Daoy (cell line): Measurements from ENCODE around the gene ADGRA3. TPM values are rescaled to one million over a fixed set of nuclear protein-coding genes. Genes with fewer than 3 reads are reported as not detected.

Experiments used
- DNase-seq: peaks from one replicate; pipeline ENCODE4 v3.0.0-alpha.2; 2015; ENCODE audit warnings: low read depth
- total RNA-seq: library from RNA; depleted of rRNA; stranded (reverse); fragments of >200 nt; shearing (Covaris generic); gene quantifications from 2 replicates; pipeline ENCODE4 v1.2.3, GENCODE V29; 2014; rRNA removed

ADGRA3 gene, protein sequence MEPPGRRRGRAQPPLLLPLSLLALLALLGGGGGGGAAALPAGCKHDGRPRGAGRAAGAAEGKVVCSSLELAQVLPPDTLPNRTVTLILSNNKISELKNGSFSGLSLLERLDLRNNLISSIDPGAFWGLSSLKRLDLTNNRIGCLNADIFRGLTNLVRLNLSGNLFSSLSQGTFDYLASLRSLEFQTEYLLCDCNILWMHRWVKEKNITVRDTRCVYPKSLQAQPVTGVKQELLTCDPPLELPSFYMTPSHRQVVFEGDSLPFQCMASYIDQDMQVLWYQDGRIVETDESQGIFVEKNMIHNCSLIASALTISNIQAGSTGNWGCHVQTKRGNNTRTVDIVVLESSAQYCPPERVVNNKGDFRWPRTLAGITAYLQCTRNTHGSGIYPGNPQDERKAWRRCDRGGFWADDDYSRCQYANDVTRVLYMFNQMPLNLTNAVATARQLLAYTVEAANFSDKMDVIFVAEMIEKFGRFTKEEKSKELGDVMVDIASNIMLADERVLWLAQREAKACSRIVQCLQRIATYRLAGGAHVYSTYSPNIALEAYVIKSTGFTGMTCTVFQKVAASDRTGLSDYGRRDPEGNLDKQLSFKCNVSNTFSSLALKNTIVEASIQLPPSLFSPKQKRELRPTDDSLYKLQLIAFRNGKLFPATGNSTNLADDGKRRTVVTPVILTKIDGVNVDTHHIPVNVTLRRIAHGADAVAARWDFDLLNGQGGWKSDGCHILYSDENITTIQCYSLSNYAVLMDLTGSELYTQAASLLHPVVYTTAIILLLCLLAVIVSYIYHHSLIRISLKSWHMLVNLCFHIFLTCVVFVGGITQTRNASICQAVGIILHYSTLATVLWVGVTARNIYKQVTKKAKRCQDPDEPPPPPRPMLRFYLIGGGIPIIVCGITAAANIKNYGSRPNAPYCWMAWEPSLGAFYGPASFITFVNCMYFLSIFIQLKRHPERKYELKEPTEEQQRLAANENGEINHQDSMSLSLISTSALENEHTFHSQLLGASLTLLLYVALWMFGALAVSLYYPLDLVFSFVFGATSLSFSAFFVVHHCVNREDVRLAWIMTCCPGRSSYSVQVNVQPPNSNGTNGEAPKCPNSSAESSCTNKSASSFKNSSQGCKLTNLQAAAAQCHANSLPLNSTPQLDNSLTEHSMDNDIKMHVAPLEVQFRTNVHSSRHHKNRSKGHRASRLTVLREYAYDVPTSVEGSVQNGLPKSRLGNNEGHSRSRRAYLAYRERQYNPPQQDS (N-terminal part only)
- total RNA-seq = 13.6 and 19.4 TPM in 2 replicates

DNA sequence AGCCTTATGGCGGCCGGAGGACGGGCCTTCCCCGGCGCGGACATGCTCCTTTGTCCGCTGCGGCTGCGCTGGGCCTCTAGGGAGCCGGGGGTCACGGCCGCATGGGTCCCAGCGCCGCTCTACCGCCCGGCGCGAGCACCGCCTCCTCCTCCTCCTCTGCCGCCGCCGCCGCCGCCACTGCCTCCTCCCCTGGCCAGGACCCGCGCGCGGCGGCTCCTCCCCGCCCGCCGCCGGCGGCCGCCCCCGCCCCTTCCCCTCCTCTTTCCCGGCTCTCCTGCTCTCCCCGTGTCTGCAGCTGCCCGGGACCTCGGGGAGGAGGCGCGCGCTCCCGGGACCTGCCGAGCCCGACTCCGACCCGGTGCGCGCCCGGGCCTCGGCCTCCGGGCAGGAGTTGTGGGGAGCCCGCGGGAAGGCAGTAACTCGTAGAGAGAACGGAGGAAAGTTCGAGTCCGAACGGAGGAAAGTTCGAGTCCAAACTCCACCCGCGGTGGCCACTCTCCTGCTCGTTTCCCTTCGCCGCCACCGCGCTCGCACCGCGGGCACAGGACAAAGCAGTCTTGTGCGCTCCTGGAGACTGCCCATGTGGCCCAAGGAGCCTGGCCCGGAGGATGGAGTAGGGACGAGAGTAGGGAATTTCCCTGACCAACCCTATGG, at the start of gene ADGRA3:
Gene ADGRA3, minus strand, starts transcription at position 179 of the 654 bp plus-strand sequence. CDS start 282 bp downstream, outside the sequence.
- peak; percentile 85 for DNase-seq

DNA sequence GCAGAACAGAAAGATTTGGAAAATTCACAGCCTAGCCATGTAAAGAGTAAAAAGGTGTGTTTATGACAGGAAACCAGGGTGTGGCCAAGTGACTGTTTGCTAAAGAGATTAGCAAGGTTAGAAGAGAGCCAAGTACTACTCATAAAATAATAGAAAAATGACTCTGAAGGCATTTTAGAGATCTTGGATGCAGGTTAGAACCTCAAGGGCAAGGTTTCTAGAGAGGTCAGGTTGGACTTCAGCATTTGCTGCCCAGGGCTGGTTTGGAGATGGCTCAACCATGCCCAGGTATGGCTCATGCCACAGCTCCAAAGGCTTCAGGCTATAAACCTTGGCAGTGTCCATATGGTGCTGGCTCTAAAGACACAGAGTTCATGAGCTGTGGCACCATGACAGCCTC, 40.6 kb upstream of the ADGRA3 start:
- DNase-seq = no peak

DNA sequence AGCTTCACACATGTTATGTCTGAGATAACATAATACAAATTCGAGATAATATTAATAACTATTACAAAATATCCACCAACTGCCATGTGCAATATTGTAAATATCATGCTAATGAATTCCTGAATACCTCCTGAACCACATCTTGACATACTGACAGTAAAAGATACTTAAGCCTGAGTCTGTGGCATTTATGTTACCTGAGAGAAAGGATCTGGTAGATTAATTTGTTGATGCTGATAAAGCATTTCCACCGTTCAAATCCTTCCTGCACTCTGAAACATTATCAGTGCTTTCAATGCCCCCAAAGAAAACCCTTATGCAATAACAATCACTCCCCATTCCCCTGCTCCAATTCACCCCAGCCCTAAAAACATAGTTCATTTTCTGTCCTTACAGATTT, 38.8 kb upstream of the ADGRA3 start:
- DNase-seq = no peak

DNA sequence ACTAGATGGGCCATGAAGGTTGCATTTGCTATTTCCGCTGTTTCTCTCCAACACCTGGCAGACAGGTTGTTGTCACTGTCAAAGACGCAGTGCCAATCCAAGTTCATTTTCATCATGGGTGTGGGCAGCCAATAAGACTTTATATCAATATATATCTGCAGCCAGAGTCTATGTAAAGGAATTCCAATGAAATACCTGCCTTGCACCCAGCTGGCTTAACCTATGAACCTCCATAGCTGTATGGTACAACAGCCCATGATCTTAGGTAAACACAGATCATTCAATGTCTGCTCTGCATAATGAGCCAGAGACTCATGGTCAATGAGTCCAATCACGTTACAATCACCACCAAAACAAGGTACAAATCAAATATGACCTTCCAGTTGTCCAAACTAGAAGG, 37.7 kb upstream of the ADGRA3 start:
- no peak for DNase-seq

DNA sequence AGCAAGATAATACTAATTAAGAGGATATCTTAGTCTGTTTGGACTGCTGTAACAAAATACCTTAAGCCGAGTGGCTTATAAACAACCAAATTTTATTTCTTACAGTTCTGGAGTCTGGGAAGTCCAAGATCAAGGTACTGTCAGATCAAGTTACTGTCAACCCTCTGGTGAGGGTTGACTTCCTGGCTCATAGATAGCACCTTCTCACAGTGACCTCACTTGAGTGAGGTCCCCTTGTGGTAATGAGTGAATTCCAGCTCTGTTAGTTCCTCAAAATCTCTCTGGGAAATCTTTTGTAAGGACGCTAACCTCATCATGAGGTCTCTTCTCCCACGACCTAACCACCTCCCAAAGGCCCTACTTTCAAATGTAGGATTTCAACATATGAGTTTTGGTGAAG, 36.9 kb upstream of the ADGRA3 start:
- DNase-seq = no peak

DNA sequence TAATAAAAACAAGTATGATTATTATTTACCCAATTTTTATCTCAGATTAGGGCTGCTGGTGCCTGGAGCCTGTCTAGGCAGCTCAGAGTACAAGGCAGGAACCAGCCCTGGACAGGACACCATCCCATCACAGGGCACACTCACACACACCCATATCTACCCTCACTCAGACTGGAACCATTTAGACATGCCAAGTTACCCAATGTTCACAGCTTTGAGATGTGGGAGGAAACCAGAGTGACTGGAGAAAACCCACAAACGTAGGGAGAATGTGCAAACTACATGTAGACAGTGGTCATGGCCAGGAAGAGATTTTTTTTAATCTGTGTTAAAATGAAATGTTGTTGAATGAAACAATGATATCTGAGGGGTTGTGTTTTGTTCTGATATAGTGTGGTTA, 35.7 kb upstream of the ADGRA3 start:
- DNase-seq = no peak

DNA sequence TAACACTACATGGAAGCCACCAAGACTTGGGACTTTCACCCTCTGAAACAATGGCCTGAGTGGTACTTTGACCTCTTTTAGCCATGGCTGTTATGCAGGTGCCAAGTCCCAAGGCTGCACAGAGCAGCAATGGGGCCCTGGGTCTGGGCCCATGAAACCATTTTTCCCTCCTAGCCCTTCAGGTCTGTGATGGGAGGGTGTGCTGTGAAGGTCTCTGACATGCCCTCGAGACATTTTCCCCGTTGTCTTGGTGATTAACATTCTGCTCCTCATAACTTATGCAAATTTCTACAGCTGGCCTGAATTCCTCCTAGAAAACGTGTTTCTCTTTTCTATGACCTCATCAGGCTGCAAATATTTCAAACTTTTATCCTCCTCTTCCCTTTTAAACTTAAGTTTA, 30.4 kb upstream of the ADGRA3 start:
- no peak for DNase-seq

DNA sequence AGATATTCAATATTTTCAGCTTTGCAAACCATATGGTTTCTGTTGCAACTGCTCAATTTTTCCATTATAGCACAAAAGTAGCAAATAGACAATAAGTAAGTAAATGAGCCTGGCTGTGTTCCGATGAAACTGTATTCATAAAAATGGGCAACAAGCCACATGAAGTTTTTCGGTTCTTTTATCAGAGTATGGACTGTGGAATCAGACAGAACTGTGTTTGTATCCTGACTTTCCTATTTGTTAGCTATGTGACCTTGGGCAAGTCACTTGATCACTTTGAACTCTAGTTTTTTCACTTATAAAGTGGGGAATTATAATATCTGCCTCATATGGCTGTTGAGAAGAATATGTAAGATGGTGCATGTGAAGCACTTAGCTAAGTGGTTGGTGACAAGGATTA, 23.4 kb upstream of the ADGRA3 start:
- DNase-seq = no peak

DNA sequence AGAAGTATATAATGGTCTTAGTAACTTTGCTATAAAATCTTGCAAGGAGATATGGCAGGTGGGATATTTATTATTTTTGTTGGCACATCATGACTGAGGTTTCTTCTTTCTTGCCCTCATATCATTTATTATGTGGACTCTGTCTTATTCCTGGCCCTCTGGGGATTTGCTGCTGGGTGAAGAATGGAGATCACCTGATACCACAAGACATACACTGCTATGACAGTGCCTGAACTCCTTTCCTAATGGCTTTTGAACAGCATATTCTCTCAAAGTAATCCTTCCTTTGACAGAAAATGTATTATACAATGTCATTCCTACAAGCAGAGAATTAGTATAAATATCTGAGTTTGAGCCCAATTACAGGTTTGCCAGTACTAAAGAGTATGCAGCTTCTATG, 22.0 kb upstream of the ADGRA3 start:
- DNase-seq = no peak

DNA sequence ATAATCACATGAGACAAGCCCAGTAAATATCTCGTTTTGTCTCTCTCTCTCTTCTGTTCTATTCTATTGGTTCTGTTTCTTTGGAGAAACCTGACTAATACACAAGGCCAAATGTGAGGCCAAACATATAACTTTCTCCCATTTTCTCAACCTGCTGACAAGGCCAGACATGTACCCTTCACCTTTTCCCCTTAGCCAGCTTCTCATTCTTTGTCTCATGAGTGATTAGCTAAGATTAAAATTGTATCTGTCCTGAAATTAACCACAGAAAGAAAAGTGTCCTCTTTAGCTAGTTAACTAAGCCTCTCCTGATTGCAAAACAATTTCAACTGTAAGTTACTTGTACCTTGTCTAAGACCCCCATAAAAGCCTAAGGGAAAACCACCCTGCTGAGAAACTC, 18.5 kb upstream of the ADGRA3 start:
- no peak for DNase-seq

DNA sequence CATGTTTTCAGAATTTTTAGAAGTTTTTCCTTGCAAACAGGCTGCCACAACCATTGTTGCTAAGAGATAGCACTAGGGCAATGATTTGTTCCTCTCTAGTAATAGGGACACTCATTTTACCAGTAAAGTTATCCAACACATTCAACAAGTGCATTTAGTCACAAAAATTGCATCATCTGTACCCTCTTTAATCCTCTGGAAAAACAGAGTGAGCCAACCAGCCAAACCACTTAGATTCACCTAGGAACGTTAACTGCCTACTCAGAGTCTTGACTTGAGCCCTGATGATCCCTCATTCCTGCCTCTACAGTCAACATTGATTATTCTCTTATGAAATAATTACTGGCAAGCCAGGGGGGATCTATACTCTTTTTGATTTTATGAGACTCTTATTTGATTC, 17.0 kb upstream of the ADGRA3 start:
- no peak for DNase-seq

DNA sequence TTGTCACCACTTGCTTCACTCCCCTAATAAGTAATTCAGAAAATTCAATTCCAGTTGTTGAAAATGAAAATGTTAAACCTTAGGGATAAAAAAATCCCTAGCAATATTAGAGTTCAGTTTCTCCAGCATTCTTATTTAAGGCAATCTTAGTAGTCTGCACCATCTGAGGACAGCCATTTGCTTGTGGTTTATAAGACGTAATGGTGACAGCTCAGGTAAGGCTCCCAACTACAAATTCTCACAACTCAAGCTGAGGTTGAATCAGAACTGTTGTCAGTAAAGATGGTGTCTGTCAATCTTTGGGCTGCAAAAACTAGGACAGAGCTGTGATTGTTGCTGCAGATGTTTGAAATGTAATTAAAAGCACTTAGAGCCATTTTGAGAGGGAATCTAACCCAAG, 16.3 kb upstream of the ADGRA3 start:
- no peak for DNase-seq

DNA sequence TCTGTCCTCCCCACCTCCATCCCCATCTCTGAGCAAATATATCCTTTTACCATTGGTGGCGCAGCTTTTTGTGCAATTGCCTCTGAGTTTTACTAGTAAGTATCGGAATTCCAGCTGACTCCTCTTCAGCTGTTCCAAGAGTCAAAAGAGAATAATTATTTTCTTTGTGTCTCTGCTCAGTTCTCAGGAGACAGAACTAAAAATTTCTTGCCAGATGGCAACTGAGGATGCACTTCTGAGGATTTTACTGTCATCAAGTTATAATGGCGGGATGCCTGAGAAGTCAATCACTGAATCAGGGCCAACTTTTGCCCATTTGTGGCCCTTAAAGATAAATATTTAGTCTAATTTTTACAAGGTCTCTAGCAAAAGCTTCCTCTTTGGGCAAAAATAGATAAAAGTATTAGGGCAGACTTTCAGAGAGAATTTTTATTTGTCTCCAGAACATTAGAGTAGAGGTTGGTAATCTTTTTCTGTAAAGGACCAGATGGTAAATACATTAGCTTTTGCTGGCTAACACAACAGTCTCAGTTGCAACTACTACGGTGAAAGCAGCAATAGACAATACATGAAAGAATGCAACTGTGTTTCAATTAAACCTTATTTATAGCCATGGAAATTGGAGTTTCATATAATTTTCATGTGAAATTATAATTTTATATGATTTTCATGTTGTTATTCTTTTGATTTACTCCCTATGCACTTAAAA, 15.6 kb upstream of the ADGRA3 start:
- no peak for DNase-seq

DNA sequence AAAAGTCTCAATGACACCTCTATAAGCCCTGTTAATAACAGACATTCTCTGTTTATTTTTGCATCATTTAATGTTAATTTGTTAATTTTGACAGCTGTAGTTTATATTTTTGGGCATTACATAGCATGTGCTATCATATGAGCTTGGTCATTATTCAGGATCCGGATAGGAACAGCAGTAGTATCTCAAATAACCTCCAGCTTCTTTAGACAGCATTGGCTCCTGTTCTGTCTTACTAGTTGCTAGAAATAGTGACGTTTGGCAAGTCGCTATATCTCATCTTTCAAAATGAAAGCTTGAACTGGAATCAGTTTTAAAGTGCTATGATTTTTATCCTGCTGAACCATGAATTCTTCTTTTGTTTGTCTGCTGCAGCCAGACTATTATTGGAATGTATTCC, 9.0 kb upstream of the ADGRA3 start:
- DNase-seq = no peak

DNA sequence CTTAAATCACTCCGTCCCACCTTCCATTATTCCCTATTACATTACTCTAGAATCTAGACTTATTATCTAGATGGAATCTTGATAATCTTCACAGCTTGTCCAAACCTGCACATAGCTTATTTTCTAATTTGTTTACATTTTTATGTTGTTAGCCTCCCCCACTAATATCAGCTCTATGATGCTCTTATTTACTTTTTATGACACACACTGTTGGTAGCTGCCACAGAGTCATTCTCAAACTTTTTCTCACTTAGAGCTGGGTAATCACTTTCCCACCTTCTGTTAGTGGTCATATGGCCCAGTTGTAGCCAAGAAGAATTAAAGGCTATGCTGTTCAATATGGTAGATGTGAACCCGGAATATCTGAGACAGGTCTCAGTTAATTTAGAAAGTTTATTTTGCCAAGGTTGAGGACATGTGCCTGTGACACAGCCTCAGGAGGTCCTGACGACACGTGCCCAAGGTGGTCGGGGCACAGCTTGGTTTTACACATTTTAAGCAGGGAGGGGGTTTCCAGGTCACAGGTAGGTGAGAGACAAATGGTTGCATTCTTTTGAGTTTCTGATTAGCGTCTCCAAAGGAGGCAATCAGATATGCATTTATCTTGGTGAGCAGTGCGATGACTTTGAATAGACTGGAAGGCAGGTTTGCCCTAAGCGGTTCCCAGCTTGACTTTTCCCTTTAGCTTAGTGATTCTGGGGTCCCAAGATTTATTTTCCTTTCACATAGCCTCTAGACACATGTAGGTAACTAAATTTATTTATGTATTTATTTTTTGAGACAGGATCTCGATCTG, 7.0 kb upstream of the ADGRA3 start:
- no peak for DNase-seq

DNA sequence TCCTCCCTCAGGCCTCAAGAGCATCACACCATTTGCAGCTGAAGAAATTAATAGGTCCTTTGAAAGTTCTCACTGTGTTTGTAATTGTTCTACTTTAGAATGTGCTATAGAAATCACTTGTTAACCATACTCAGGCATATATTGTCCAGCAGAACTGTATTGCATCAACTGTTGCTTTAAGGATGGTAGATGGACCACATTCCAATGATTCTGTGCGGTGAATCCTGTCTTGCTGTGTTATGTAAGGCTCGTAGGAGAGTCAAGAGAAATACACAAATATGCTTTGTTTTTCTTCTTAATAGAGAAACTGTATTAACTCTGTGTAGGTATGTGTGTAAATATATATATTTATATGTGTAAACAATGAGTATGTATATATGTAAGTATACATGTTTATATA, 6.3 kb upstream of the ADGRA3 start:
- no peak for DNase-seq

DNA sequence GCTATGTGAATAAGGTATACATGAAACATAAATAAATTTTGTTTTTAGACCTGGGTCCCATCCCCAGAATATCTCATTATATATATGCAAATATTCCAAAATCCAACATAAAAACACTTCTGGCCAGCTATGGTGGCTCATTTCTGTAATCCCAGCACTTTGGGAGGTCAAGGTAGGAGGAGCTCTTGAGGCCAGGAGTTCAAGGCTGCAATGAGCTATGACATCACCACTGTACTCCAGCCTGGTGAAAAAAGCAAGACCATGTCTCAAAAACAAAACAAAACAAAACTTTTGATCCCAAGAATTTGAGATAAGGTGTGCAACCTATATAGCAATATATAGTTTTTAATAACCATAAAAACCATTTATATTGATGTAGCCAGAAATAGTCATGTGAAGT, 5.4 kb upstream of the ADGRA3 start:
- no peak for DNase-seq

DNA sequence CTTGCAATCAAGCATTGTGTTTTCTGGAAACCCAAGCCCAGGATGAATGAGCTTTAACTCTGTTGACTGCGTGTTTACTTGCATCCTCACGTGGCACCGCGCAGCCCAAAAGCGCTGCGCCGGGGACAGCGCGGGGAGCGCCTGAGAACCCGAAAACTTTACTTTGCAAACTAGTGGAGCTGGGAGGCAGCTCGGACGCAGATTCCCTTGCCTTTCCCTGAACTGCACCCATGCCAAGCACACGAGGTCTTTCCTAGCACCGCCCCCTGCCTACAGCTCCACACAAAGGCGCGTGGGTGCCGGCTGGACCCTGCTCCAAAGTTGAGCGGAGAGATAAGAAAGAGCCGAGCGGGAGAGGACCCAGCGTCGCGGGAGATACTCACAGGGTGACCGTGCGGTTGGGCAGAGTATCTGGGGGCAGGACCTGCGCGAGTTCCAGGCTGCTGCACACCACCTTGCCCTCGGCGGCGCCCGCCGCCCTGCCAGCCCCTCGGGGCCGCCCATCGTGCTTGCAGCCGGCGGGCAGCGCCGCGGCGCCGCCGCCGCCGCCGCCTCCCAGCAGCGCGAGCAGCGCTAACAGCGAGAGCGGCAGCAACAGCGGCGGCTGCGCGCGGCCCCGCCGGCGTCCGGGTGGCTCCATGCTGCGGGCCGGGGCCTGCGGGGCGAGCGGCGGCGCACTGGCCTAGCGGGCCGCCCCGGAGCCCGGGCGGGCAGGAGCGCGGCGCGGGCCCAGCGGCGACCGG, 550 bp downstream of the ADGRA3 start:
- DNase-seq = peak; percentile 82

DNA sequence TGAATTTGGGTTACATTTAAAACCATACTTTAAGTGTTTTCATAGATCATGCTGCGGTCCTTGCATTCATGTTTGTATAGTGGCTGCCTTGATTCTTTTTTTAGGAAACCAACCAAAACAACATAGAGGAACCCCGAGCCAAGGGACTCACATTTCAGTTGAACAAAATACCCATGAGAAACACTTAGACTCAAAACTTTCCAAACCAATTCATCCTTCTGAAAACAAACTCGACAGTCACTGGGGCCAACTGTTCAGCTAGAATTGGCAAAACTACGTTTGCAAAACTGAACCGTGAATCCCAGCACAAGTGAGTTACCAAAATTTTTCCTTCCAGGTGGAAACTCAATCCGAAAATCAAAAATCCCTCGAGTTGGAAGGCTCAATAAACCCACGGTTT, 1.4 kb downstream of the ADGRA3 start:
- DNase-seq = no peak
